Ureter (tissue), 1 donor: ENCODE data around the gene NDOR1. TPM values are rescaled to one million over a fixed set of nuclear protein-coding genes. Genes with fewer than 3 reads are reported as not detected.

Experiments
- DNase-seq: peaks from one replicate; pipeline ENCODE4 v3.0.0-alpha.2; 2020; ENCODE audit warnings: low spot score
- total RNA-seq: library from RNA; stranded (reverse); gene quantifications from one replicate; pipeline ENCODE4 v1.2.4, GENCODE V29; 2023
- donor health status: DM: yes; HTN: yes; CAD: no.

NDOR1 gene
- 20.3 TPM for total RNA-seq

DNA sequence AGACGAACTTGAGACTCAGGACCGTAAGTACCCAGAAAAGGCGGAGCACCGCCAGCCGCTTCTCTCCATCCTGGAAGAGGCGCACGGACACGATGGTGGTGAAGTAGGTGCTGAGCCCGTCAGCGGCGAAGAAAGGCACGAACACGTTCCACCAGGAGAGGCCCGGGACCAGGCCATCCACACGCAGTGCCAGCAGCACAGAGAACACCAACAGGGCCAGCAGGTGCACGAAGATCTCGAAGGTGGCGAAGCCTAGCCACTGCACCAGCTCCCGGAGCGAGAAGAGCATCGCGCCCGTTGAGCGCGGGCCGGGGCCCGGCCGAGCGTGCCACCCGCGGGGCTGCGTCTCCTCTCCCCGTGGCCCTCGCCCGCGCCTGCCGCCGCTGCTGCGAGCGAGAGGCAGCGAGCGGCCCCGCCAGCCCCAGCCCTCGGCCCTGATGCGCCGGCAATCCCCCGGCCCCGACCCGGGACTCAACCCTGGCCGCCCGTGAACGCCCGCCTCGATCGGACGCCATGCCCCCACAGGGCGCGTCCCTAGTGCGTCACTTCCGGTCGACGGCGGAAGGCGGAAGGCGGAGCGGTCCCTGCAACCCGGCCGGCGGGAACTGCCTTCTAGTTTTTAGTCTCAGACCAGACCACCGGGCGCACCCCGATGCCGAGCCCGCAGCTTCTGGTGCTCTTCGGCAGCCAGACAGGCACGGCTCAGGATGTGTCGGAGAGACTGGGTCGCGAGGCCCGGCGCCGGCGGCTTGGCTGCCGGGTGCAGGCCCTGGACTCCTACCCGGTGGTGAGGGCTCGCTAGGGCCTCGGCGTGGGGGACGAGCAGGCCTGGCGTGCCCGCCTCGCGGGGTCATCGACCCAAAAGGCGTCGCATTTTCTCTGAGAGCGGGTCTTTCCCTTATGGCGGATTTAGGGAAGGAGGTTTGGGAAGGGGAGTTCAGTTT is at the start of gene NDOR1, which contains the start of gene TMEM203:
TSS of gene NDOR1 (plus strand) at position 575 of the 944 bp plus-strand sequence. CDS start at position 653, 78 bp downstream.
TSS of gene TMEM203 (minus strand) at position 523 of the 944 bp plus-strand sequence. CDS start at position 289, 234 bp downstream.
- peak; percentile 92 for DNase-seq

DNA sequence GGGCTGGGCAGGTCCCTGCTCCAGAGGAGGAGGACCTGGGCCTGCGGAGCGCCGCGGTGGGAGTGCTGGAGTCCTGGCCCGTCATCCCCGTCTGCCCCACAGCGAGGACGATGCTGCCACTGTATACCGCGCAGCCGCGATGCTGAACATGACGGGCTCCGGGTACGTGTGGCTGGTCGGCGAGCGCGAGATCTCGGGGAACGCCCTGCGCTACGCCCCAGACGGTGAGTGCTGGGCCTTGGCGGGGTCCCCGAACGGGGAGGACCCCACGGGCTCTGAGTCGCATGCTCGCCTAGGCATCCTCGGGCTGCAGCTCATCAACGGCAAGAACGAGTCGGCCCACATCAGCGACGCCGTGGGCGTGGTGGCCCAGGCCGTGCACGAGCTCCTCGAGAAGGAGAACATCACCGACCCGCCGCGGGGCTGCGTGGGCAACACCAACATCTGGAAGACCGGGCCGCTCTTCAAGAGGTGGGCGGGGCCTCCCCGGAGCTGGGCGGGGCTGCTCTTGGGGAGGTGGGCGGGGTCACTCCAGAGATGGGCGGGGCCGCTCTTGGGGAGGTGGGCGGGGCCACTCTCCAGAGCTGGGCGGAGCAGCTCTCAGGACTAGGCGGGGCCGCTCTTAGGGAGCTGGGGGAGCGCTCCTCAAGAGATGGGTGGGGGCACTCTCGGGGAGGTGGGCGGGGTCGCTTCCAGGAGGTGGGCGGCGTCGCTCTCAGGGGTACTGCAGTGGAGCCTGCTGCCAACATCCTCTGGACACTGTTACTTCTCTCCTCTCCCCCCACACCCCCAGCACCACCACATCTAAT is 48.7 kb upstream of the NDOR1 start:
- no peak for DNase-seq

DNA sequence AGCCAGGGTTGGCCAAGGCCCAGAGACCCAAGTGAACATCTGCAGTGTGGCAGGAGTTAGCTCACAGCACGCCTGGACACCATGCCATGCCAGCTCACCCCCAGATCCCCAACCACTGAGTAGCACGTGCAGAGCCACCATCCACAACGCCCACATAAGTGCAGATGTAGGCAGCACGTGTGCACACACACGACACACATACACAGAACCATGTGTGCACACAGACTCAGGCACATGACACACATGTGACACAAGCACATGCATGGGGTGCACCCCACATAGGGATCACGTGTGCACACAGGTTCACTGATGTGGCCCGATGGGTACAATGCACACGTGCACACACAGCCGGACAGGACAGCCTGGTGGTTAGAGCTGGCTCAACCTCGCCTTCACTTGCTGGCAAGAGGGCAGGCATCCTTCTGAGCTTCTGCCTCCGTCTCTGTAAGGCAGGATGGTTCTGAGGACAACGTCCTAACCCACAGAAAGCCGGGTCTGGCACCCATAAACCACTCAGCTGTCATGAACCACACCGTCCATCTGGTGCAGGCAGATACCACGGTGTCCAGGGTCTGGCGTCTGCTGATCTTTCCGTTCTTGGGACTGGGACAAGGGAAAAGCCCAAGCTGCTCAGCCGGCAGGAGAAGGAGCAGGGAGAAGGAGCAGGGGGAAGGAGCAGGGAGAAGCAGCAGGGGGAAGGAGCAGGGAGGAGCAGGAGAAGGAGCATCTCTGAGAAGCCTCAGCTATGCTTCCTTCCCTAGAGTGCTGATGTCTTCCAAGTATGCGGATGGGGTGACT is 47.7 kb upstream of the NDOR1 start:
- no peak for DNase-seq

DNA sequence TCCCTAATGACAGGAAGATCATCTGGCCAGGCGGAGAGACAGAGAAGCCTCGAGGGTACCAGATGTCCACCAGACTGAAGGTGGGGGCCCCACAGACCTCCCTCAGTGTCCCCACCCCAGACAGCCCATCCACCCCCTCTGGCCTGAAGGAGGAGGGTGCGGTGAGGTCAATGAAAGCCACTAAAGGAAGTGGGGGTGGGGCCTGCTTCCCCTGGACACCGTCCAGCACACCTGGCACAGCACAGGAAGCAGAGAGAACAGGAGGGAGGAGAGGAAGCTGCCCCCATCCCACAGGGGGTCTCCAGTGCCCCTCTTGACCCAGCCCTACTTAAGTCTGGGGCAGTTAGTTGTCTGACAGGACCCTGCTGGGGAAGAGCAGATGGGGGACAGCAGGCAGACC is 46.9 kb upstream of the NDOR1 start:
- DNase-seq, result no peak

DNA sequence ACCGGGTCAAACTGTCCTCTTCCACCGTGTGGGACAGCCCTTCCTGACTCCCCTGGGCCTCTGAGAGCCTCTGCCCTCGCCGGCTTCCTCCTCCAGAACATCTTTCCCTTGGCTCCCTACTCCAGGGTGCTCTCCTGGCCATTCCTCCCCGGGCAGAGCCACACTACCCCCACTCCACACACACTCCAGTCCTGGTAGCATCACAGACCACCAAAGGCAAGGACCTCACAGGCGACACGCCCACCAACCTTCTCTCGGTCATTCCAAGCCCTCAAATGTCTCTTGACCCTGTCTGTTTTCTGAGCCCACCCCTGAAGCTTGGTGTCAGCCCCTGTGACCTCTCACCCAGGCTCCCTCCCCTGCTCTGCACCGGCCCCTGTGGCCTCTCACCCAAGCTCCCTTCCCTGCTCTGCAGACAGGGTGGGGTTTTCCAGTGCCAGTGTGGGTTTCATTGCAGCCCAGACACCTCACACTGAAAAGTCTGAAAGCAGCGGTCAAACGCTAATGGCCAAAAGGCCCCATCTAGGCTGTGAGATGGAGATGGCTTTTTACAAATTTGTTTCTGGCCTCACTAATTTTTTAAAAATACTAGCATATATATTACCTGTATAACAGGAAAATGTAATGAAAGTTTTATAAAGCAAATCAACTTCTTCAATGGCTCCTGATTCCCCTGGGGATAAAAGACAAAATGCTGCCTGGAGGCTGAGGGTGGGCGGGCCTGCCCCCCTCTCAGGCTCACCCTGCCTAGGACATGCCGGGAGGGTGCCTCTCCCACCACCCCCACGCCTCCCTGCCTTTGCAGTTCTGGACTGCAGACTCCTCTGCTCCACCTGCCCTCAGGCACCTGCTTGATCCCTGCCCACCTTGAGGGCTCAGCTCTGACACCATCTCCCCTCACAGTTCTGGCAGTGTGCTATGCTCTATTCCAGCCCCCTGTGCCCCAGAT is 46.1 kb upstream of the NDOR1 start:
- no peak for DNase-seq

DNA sequence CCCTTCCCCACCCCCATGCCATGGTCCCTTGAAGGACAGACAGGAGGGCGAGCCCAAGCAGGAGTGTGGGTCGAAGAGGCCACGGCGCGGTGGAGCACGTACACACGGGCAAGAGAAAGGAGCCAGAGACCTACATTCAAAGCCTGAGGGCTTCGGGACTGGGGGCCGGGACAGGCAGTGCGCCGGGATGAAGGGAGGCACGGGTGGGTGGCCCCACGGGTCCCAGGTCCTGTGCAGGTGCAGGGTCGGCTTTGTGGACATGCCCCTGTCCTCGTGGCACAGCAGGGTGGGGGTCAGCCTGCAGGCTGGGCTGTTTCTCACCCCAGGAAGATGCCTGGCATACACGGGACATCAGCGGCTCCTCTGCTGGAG is 45.5 kb upstream of the NDOR1 start:
- DNase-seq, result no peak

DNA sequence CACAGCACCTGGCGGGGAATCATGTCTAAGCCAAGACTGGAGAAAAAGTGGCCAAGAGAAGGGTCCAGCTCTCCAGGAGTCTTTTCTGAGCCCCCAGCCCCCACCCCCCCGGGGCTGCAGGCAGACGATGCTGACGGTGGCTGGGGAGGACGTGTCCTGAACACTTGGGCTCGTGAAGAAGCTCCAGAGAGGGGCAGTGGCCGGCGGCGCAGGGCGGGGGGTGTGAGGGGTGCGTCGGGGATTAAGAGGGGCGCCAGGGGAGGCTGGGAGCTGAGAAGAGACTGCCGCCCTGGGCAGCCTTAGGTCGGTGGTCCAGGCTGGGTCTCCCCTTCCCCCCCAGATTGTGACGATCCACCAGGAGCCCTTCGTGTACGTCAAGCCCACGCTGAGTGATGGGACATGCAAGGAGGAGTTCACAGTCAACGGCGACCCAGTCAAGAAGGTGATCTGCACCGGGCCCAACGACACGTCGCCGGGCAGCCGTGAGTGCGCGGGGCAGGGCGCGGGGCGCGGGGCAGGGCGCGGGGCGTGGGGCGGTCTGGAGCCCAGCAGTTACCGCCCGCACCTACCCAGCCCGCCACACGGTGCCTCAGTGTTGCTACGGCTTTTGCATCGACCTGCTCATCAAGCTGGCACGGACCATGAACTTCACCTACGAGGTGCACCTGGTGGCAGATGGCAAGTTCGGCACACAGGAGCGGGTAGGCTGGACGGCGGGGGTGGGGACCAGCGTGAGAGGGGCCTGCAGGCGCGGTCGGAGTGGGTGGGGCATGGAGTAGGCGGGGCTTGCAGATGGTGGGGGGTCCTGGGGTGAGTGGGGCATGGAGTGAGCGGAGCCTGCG is 44.6 kb upstream of the NDOR1 start:
- no peak for DNase-seq

DNA sequence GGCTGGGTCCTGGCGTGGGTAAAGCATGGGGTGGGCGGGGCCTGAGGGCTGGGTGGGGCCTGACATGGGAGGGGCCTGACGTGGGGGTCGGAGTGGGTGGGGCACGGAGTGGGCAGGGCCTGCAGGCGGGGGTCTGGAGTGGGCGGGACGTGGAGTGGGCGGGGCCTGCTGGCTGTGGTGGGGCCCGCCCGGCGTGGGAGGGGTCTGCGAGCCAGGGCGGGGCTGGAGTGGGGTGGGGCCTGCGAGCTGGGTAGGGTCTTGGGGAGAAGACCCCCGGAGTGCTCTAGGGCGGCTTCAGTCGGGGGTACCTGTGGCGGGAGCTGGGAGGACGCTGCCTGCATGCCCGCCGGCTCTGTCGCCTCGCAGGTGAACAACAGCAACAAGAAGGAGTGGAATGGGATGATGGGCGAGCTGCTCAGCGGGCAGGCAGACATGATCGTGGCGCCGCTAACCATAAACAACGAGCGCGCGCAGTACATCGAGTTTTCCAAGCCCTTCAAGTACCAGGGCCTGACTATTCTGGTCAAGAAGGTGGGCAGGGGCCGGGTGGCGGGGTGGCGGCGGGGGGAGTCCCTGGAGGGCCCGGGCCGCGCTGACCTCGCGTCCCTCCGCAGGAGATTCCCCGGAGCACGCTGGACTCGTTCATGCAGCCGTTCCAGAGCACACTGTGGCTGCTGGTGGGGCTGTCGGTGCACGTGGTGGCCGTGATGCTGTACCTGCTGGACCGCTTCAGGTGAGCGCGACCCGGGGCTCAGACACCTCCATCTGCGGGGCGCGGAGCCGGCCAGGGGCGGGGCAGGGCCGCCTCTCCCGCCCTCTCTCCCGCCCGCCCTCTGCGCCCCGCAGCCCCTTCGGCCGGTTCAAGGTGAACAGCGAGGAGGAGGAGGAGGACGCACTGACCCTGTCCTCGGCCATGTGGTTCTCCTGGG is 43.7 kb upstream of the NDOR1 start:
- no peak for DNase-seq

DNA sequence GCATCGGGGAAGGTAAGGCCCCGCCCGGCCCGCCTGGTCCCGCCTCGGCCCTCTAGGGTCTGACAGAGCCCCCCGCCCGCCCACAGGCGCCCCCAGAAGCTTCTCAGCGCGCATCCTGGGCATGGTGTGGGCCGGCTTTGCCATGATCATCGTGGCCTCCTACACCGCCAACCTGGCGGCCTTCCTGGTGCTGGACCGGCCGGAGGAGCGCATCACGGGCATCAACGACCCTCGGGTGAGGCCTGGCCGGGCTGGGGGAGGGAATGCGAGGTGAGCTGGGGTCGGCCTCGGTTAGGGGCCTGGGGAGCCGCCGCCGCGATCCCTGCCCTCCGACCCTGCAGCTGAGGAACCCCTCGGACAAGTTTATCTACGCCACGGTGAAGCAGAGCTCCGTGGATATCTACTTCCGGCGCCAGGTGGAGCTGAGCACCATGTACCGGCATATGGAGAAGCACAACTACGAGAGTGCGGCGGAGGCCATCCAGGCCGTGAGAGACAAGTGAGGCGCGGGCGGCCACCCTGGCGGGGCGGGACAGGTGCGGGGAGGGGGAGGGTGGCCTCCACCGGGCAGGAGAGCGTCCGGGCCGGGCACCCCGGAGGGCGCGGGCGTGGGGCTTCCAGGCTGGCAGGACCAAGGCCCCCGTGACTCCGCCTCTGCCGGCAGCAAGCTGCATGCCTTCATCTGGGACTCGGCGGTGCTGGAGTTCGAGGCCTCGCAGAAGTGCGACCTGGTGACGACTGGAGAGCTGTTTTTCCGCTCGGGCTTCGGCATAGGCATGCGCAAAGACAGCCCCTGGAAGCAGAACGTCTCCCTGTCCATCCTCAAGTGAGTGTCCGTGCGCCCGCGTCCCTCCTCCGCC is 42.8 kb upstream of the NDOR1 start:
- no peak for DNase-seq

DNA sequence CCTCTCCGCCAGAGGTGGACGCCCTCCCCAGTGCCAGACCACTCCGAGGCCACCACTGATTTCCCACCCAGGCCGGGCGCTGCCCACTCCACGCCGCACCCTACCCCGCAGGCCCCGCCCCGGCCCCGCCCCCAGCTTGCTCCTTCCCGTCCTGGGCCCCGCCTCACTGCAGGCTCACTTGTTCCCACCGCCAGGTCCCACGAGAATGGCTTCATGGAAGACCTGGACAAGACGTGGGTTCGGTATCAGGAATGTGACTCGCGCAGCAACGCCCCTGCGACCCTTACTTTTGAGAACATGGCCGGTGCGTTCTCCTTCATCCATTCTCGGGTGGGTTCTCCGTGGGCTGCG is 42.2 kb upstream of the NDOR1 start:
- no peak for DNase-seq

DNA sequence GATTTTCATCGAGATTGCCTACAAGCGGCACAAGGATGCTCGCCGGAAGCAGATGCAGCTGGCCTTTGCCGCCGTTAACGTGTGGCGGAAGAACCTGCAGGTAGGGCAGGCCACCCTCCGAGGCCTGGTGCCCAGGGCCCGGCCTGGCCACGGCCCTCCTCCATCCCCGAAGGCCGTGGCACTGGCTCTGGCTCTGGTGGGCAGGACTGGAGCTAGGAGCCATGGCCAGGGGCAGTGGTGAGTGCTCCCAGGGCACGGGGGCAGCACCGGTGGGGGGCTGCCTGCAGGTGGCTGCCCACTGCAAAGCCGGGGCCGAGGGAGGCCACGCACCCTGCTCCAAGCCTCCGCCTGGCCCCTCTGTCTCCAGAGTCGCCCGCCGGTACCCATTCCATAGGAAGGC is 41.7 kb upstream of the NDOR1 start:
- DNase-seq, result no peak

DNA sequence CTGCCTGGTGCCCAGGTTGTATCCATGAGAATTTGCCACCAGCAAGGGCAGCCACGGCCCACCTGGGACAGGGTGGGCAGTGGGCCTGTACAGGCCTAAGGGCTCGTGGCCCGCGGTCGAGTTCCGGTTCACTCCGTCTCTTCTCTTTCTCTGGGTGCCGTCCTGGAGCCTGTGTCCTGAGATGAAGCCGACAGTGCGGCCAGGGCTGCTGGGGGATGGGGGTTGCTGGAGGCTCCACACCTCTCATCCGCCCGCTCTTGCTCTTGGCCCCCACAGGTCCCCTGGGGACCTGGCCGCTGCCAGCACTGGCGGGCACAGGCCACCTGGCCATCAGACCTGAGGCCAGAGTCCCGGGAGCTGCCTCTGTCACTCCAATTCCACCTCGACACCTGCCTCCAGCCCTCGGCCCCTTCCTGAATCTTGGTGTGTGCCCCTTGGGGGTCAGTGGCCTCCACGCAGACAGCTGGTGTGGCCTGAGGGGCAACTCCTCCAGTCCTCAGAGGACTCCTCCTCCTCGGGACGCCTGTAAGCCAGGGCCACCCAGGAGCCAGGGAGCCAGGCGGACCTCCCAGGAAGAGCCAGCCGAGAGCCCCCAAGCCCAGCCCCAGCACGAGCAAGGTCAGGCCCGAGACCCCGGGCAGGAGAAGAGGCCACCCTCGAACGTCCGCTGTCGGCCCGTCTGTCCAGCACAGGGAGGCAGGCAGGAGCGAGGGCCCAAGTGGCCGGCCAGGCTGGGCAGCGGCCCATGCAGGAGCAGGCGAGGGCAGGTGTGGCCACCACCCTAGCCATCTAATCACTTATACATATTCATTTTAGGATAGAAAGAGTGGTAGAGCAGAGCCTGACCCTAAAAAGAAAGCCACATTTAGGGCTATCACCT is 40.9 kb upstream of the NDOR1 start:
- no peak for DNase-seq

DNA sequence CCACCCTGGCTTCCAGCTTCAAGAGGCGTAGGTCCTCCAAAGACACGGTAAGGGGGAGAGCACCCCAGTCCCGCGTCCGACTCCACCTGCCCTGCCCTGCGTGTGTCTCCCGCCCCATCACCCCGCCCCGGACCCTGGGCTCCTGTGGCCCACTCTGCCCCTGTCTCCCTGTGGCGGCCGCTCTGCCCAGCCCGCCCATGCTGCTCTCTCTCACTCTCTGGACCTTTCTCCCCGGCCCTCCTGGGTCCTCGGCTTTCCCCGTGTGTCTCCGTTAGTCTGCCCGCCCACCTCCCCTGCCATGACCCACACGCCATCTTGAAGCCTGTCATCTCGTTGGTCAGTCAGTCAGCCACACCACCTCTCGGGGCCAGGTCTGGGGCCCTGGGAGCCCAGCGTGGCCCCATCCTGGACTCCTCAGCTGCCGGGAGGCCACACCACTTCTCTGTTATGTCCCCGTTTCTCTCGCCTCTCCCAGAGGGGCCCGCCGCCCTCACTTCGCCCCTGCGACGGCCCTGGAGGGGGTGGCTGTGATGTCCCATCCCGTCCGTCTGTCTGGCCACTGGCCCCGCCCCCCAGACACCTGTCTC is 40.2 kb upstream of the NDOR1 start:
- DNase-seq, result no peak

DNA sequence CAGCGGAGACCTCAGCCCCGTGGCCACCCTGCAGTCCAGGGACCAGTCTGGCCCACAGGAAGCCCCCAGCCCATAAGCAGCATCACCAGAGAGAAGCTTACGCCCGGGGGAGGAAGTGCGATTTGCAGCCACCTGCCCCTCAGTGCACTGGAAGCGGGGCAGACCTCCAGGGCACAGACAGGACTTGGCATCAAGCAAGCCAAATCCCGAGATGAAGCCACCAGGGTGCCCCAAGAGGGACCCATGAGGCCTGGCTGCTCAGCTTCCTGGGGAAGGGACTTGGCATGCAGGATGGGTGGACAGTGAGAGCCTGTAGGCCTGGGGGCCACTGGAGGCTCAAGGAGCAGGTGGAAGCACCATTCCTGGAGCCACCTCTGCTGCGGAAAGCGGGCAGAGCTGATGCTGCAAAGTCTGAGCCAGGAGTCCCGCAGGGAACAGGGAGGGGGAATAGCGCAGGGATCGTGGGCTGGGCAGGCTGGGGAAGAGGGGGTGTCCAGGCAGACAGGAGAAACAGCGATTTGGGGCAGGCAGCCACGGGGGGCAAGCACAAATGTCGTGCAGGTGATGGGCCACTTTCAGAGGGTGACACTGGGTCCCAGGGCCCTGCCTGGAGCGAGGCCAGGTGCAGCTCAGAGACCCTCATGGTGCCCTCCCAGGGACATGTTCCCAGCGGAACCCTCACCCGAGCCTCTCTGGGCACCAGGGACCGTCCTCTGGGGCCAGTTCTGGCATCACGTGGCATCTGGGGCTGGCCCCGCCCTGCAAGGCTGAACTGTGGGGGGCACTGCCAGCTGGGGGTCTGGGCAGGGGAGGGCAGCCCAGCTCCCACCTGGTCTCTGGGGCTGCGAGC is 38.9 kb upstream of the NDOR1 start:
- no peak for DNase-seq

DNA sequence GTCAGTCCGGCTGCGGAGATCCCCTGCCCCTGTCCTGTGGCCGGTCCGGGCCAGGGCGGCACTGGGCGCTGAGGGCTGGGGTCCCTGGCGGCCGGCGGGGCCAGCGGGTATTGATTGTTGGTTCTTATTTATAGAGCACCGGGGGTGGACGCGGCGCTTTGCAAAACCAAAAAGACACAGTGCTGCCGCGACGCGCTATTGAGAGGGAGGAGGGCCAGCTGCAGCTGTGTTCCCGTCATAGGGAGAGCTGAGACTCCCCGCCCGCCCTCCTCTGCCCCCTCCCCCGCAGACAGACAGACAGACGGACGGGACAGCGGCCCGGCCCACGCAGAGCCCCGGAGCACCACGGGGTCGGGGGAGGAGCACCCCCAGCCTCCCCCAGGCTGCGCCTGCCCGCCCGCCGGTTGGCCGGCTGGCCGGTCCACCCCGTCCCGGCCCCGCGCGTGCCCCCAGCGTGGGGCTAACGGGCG is 38.2 kb upstream of the NDOR1 start:
- no peak for DNase-seq
